A172 (cell line): ENCODE results near the gene TNNI3K. TPM values are rescaled to one million over a fixed set of nuclear protein-coding genes. Genes with fewer than 3 reads are reported as not detected.

Experiments
- DNase-seq: peaks from one replicate; pipeline ENCODE4 v3.0.0-alpha.2; 2015; ENCODE audit warnings: low spot score
- total RNA-seq: library from RNA; depleted of rRNA; stranded (reverse); fragments of >200 nt; shearing (Covaris generic); gene quantifications from 2 replicates; pipeline ENCODE4 v1.2.3, GENCODE V29; 2014

The TNNI3K gene
- total RNA-seq, 1 experiment from 2014 or later, result not detected

GRCh38 chr1:74502858-74503257 is 267.7 kb downstream of the TNNI3K start:
- DNase-seq, result no peak

GRCh38 chr1:74504125-74504932 is 269.1 kb downstream of the TNNI3K start:
- DNase-seq, result peak; percentile 36

GRCh38 chr1:74504933-74505512 is 269.8 kb downstream of the TNNI3K start:
- DNase-seq, result no peak

GRCh38 chr1:74505928-74506710 is 270.9 kb downstream of the TNNI3K start:
- DNase-seq, result no peak

- no peak for DNase-seq
Observed at GRCh38 chr1:74508449-74508848, 273.3 kb downstream of the TNNI3K start.

- no peak for DNase-seq
Observed at GRCh38 chr1:74512170-74512915, 277.2 kb downstream of the TNNI3K start, which contains the start of gene LRRC53. TSS of gene LRRC53 (minus strand) at chr1:74512611. CDS start at chr1:74483349, 29,262 bp downstream.

- DNase-seq, result no peak
Observed at GRCh38 chr1:74513411-74514300, 278.5 kb downstream of the TNNI3K start.

- DNase-seq, result no peak
Observed at GRCh38 chr1:74517599-74518051, 282.4 kb downstream of the TNNI3K start.

GRCh38 chr1:74522148-74522547 is 287.0 kb downstream of the TNNI3K start:
- no peak for DNase-seq

GRCh38 chr1:74523873-74524480 is 288.8 kb downstream of the TNNI3K start:
- DNase-seq, result no peak

- no peak for DNase-seq
Observed at GRCh38 chr1:74526708-74527107, 291.5 kb downstream of the TNNI3K start.

GRCh38 chr1:74528123-74528522 is 292.9 kb downstream of the TNNI3K start:
- no peak for DNase-seq

- no peak for DNase-seq
Observed at GRCh38 chr1:74530892-74531291, 295.7 kb downstream of the TNNI3K start.

GRCh38 chr1:74531796-74532195 is 296.6 kb downstream of the TNNI3K start:
- no peak for DNase-seq

GRCh38 chr1:74534241-74534640 is 299.1 kb downstream of the TNNI3K start:
- DNase-seq, result peak; percentile 46

GRCh38 chr1:74545821-74546220 is 310.6 kb downstream of the TNNI3K start:
- DNase-seq, result no peak

GRCh38 chr1:74548961-74549750 is 314.0 kb downstream of the TNNI3K start:
- no peak for DNase-seq

- DNase-seq, result no peak
Observed at GRCh38 chr1:74549932-74550331, 314.7 kb downstream of the TNNI3K start.

- DNase-seq, result no peak
Observed at GRCh38 chr1:74570797-74571492, 335.8 kb downstream of the TNNI3K start.
